Suprapubic skin (tissue), 4 donors: ENCODE results near the gene AHDC1. TPM values are rescaled to one million over a fixed set of nuclear protein-coding genes. Genes with fewer than 3 reads are reported as not detected.

Source experiments
- DNase-seq, 2 donors: peaks; one replicate each; pipeline ENCODE4 v3.0.0-alpha.2; 2019; ENCODE audit warnings: low spot score in 2 of 2
- H3K27ac ChIP-seq: fragments of 200-600 bp; sonication (generic); one replicate; pipeline ENCODE4 v1.5.1; 2019
- H3K27me3 ChIP-seq: fragments of 200-600 bp; sonication (generic); one replicate; pipeline ENCODE4 v1.5.1; 2019
- H3K36me3 ChIP-seq: fragments of 200-600 bp; sonication (generic); one replicate; pipeline ENCODE4 v1.5.1; 2019
- H3K4me1 ChIP-seq: fragments of 200-600 bp; sonication (generic); one replicate; pipeline ENCODE4 v1.5.1; 2019
- H3K4me3 ChIP-seq: fragments of 200-600 bp; sonication (generic); one replicate; pipeline ENCODE4 v1.5.1; 2019; ENCODE audit warnings: mild to moderate bottlenecking
- H3K9me3 ChIP-seq: fragments of 200-600 bp; sonication (generic); one replicate; pipeline ENCODE4 v1.5.1; 2019
- CTCF ChIP-seq, 2 donors: fragments of 200-600 bp in 1 of 2; fragments of 450-650 bp in 1 of 2; sonication (generic) in 1 of 2; IDR thresholded peaks; one replicate each; pipeline ENCODE4 v1.5.1; 2016 to 2019; ENCODE audit warnings: antibody characterized with exemption in 2 of 2, mild to moderate bottlenecking in 1 of 2, moderate library complexity in 1 of 2
- EP300 ChIP-seq: sonication (generic); formaldehyde crosslinking; IDR thresholded peaks from one replicate; pipeline ENCODE4 v1.6.1; 2017; ENCODE audit warnings: antibody characterized with exemption
- POLR2A ChIP-seq, 2 donors: fragments of 450-650 bp; IDR thresholded peaks; one replicate each; pipeline ENCODE4 v1.6.1; 2017; ENCODE audit warnings: antibody characterized with exemption in 2 of 2, mild to moderate bottlenecking in 2 of 2, moderate library complexity in 2 of 2
- POLR2AphosphoS5 ChIP-seq, 3 donors: sonication (generic); formaldehyde crosslinking; IDR thresholded peaks; one replicate each; pipeline ENCODE4 v1.6.1; 2017; ENCODE audit warnings: antibody characterized with exemption in 3 of 3
- WGBS: methylation state at CpG from one replicate; pipeline ENCODE4 v1.1.5; 2018; 5-methylcytosine and 5-hydroxymethylcytosine counted together
- total RNA-seq, 4 donors: library from RNA; depleted of rRNA; stranded (reverse); fragments of >200 nt; gene quantifications; one replicate each; pipeline ENCODE4 v1.1.0, GENCODE V29; 2016

The AHDC1 gene
- total RNA-seq, 4 donors from 2014 or later, result 46.7 to 103 (median 60.1) TPM

DNA sequence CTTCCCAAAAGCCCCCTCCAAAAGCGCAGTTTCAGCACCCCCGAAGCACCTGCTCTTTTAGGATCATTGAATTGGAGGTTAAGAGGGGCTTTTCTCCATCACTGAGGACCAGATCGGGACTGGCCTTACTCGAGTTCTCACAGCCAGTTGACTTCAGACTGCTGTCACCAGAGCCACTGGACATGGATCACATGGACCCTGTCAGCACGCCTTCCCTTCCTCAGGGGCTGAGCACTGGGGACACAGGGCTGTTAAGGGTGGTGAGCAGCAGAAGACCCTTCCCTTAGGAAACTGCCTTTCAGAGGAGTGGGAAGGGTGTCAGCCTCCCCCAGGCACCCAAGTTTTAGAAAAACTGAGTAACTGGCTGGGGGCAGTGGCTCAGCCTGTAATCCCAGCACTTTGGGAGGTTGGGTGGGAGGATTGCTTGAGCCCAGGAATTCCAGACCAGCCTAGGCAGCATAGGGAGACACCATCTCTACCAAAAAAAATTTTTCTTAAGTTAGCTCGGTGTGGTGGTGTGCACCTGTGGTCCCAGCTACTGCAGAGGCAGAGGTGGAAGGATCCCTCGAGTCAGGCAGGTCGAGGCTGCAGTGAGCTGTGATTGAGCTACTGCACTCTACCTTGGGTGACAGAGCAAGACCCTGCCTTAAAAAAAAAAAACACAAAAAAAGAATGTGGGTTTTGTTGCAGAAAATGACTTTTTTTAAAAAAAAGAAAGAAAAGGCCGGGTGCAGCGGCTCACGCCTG is 31.6 kb upstream of the AHDC1 start:
- peaks cover 47% of the 10 kb centered on the region for H3K4me1 ChIP-seq
- DNase-seq, result no peak
- no peaks in the 10 kb centered on the region for H3K27me3 ChIP-seq
- peak overlapping the region; percentile 62 for H3K27ac ChIP-seq
- no peaks in the 10 kb centered on the region for H3K9me3 ChIP-seq
- H3K36me3 ChIP-seq, result no peaks in the 10 kb centered on the region
- peak overlapping the region; percentile 55 for H3K4me3 ChIP-seq
- no peak for TF ChIP-seq POLR2A (IDR thresholded peaks at IDR 0.05)
- no peak for TF ChIP-seq EP300
- TF ChIP-seq CTCF (IDR thresholded peaks at IDR 0.05), result no peak
- no peak for TF ChIP-seq POLR2AphosphoS5 (IDR thresholded peaks at IDR 0.05)
- 88% methylated on average over 11 of the region's 11 CpGs for WGBS

- Histone ChIP-seq H3K4me3 (peak within 1 kb of the TSS; percentile 55), H3K27ac (peak within 1 kb of the TSS; percentile 62)
- DNase-seq, result no peak
These were observed 31.0 kb upstream of the AHDC1 start, which contains the start of gene FGR for GRCh38 chr1:27634985-27635367. TSS of gene FGR (minus strand) at chr1:27635185. CDS start at chr1:27623916, 11,269 bp downstream.

DNA sequence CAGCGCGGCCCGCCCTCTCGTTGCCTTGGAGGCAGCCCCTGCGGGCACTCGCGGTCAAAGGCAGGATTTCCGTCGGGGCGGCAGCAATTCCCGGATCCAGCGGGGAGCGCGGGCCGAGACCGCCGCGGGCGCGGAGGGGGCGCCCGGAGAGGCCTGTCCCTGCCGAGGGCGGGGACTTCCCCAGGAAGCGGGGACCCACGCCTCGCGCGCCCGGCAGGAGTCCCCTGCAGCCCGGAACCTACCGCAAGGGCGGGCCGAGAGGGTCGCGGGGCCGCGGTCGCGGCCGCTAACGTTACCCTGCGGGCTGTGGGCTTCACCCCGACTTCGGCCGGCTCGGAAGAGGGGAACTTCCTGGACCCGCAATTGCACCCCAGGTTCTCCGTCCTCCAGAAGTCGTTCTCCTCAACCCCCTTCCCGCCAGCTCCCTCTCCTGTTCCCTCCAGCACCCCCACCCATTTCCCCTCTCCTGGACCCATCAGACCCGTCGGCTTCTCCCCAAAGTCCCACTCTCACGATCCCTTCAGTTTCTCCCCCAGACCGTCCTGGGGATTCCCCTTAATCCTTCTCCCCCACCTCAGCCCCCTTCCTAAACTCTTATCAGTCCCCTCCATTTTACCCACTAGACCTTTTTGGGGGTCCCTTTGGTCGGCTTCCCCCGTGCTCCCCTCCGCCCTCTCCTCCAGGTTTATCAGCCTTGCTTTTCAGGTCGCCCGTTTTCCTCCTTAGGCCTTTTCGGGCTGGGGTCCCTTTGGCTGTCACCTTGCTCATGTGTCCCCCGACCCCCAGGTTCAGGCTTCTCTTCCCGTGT is 30.4 kb upstream of the AHDC1 start:
- H3K4me1 ChIP-seq, result peaks cover 54% of the 10 kb centered on the region
- WGBS, result 13% methylated on average over 40 of the region's 63 CpGs
- DNase-seq, result no peak

More at GRCh38 chr1:27634985-27635367, 31.0 kb upstream of the AHDC1 start, which contains the start of gene FGR:
- TF ChIP-seq CTCF (IDR thresholded peaks at IDR 0.05), result no peak
- no peak for TF ChIP-seq POLR2AphosphoS5 (IDR thresholded peaks at IDR 0.05)
- no peak for TF ChIP-seq EP300
- no peak for TF ChIP-seq POLR2A (IDR thresholded peaks at IDR 0.05)
- WGBS, result 57% methylated on average over 27 of the region's 28 CpGs
- Histone ChIP-seq H3K27me3 (no peaks in the 10 kb centered on the region), H3K4me1 (peaks cover 53% of the 10 kb centered on the region), H3K36me3 (no peaks in the 10 kb centered on the region), H3K9me3 (no peaks in the 10 kb centered on the region)

GRCh38 chr1:27633640-27634176 is 29.8 kb upstream of the AHDC1 start:
- H3K9me3 ChIP-seq, result no peaks in the 10 kb centered on the region
- no peak for DNase-seq
- TF ChIP-seq CTCF (IDR thresholded peaks at IDR 0.05), result no peak
- no peak for TF ChIP-seq POLR2A (IDR thresholded peaks at IDR 0.05)
- TF ChIP-seq EP300, result no peak
- no peak for TF ChIP-seq POLR2AphosphoS5 (IDR thresholded peaks at IDR 0.05)
- no peaks in the 10 kb centered on the region for H3K36me3 ChIP-seq
- WGBS, result 58% methylated on average over 8 of the region's 17 CpGs
- no peaks in the 10 kb centered on the region for H3K27me3 ChIP-seq
- H3K4me1 ChIP-seq, result peaks cover 61% of the 10 kb centered on the region
- H3K4me3 ChIP-seq, result peak overlapping the region; percentile 55
- H3K27ac ChIP-seq, result peak overlapping the region; percentile 62

More for the DNA sequence above, 30.4 kb upstream of the AHDC1 start:
- Histone ChIP-seq H3K9me3 (no peaks in the 10 kb centered on the region), H3K36me3 (no peaks in the 10 kb centered on the region), H3K27ac (peak overlapping the region; percentile 62), H3K27me3 (no peaks in the 10 kb centered on the region), H3K4me3 (peak overlapping the region; percentile 55)
- no peak for TF ChIP-seq POLR2A (IDR thresholded peaks at IDR 0.05)
- TF ChIP-seq CTCF (IDR thresholded peaks at IDR 0.05), result peak in 1 of 2 donors; percentile 11
- TF ChIP-seq EP300, result no peak
- TF ChIP-seq POLR2AphosphoS5 (IDR thresholded peaks at IDR 0.05), result peak in 1 of 3 donors; percentile 37

- TF ChIP-seq POLR2A (IDR thresholded peaks at IDR 0.05) (no peak), POLR2AphosphoS5 (IDR thresholded peaks at IDR 0.05) (no peak)
- WGBS, result 78% methylated on average over 3 of the region's 5 CpGs
- no peaks in the 10 kb centered on the region for H3K36me3 ChIP-seq
- peaks cover 65% of the 10 kb centered on the region for H3K4me1 ChIP-seq
- no peaks in the 10 kb centered on the region for H3K9me3 ChIP-seq
- no peaks in the 10 kb centered on the region for H3K27me3 ChIP-seq
- DNase-seq, result no peak
- peak overlapping the region; percentile 55 for H3K4me3 ChIP-seq
- H3K27ac ChIP-seq, result peak overlapping the region; percentile 84
These were observed 29.3 kb upstream of the AHDC1 start for GRCh38 chr1:27633298-27633610.
